TTC549 (cell line): ENCODE measurements around the gene PRXL2A.
"Not testable (repeated sequence)": the region's sequence is repeated elsewhere in the genome, so short reads cannot be mapped to it uniquely, and the experiment has no call there.

Experiments
- FAIRE-seq: peaks from 2 replicates; lab custom pipeline; 2012; peaks lifted over from hg19 to GRCh38; lab: Jason Lieb, UNC

The PRXL2A gene

GRCh38 chr10:80475641-80476040, 67.3 kb downstream of the PRXL2A start:
- FAIRE-seq: not testable (repeated sequence)

DNA sequence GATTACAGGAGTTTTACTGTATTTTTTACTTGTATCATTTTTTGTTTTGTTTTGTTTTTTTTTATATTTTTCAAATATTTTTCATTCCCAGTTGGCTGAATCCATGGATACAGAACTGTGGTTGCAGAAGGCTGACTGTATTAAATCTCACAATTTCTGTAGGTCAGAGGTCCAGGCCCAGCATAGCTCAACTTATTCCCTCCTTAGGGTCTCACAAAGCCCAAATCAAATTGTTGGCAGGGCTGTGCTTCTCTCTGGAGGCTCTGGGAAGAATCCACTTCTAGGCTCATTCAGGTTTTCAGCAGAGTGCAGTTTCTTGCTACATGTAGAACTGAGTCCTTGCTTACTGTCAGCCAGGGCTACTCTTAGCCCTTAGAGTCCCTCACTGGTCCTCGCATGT, 68.3 kb downstream of the PRXL2A start:
- no peak for FAIRE-seq

- FAIRE-seq: no peak
Observed at GRCh38 chr10:80477813-80478212, 69.5 kb downstream of the PRXL2A start.

DNA sequence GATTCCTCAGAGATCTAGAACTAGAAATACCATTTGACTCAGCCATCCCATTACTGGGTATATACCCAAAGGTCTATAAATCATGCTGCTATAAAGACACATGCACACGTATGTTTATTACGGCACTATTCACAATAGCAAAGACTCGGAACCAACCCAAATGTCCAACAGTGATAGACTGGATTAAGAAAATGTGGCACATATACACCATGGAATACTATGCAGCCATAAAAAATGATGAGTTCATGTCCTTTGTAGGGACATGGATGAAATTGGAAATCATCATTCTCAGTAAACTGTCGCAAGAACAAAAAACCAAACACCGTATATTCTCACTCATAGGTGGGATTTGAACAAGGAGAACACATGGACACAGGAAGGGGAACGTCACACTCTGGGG, 72.0 kb downstream of the PRXL2A start:
- not testable (repeated sequence) for FAIRE-seq

GRCh38 chr10:80480852-80481251, 72.5 kb downstream of the PRXL2A start:
- no peak for FAIRE-seq

- no peak for FAIRE-seq
Observed at GRCh38 chr10:80484243-80484642, 75.9 kb downstream of the PRXL2A start.

DNA sequence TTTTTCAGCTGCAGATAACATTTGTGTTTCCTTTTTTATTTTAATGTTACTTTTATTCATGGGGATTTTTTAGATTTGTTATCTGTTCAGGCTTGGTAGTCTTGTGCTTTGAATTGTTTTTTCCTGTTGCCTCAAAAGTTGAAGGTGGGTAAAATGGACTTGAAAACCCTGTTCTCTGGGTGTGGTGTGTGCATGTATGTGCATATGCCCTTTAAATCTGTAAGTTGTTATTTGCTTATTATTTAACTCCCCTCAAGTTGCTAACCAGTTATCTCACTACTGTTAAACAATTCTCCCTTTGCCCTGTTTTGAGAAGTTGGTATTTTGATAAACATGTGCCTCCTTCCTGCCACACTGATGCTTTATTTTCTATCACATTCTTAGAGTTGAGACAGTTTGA, 76.3 kb downstream of the PRXL2A start:
- FAIRE-seq: no peak

DNA sequence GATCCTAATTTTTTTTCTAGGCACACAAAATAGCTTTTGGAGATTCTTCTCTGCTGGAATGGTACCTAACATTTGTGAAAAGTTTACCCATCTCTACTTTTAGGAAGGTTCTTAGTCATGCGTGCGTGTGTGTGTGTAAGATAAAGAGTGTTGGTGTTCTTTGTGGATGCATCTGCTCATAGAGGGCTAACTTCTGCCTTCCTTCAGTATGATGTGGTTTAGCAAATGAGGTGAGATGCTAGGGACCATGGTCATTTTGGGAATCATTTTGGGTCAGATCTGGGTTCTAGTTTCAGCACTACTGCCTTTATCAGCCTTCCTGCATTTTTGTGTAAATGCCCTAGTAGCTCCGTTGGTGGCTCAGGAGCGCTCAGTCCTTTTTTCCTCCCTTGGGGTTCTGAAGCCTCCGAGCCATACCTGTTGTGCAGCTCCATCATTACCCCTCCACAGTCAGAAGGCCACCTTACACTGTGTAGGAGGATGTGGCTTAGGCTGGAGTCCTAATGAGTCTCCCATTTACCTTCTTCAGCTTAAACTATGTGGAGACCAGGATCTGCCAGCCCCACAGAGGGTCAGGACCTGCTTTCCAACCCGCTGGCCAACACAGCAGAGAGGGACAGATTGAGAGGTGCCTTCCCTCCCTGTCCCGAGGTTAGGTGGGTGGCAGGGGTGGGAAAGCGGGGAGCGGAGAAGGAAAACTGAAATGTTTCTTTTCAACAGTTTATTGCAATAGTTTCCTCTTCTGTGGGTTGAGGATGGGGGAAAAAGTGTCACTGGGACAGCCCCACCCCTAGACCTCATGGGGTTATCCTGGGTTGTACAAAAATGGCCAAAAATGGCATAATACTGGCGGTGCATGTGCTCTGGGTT, 77.0 kb downstream of the PRXL2A start:
- no peak for FAIRE-seq

- no peak for FAIRE-seq
Observed at GRCh38 chr10:80485946-80486764, 77.8 kb downstream of the PRXL2A start.
